ENCODE data around the gene ARHGEF12. TPM values are rescaled to one million over a fixed set of nuclear protein-coding genes. Genes with fewer than 3 reads are reported as not detected.

Gene ARHGEF12
- total and polyA plus RNA-seq, 2 donors, result 12.8 to 13.1 TPM

DNA sequence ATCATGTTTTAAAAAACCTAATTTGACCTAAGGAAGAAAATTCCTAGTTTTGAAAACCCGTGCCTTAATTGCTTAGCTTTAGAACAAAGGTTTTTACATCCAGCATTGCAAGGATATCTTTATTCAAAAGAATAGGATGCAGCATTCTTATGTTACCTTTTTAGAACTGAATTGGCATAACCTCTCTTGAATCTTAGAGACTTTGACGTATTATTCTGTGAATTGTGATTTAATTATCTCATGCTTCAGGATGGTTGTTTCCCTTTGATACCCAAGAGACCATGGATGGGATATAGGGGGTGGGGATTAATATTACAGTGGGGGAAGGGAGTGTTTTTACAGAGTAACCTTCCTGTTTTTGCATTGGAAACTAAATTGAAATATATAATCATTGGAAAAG lies 49.4 kb downstream of the ARHGEF12 start:
- no peaks in the 10 kb centered on the region for H3K4me1 ChIP-seq (ENCODE audit: control insufficient read depth in 2 of 2, insufficient read depth in 2 of 2, low read length in 2 of 2)

DNA sequence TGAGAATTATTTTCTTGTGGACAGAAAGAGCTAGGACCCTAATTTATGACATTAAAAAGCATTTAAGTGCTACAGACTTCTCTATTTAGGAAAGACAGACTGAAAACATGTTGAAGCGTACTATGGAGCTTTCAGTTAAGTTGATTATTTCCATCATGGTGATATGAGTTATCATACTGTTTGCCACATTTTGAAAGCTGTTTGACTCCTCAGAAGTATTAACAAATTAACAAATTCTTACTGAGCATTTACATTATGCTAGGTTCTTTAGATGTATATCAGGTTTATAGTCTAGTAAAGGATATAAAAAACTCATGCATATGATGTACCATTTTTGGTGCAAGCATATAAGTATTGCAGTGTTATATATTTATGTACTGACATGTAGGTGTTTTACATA lies 50.1 kb downstream of the ARHGEF12 start:
- H3K9me3 ChIP-seq (ENCODE audit: control insufficient read depth in 2 of 2, insufficient read depth in 1 of 2, low read length in 1 of 2), result no peaks in the 10 kb centered on the region
- H3K4me3 ChIP-seq (ENCODE audit: low read length in 2 of 2), result no peak overlapping the region
- no peaks in the 10 kb centered on the region for H3K4me1 ChIP-seq (ENCODE audit: control insufficient read depth in 2 of 2, insufficient read depth in 2 of 2, low read length in 2 of 2)
- no peaks in the 10 kb centered on the region for H3K27me3 ChIP-seq (ENCODE audit: control insufficient read depth in 2 of 2, insufficient read depth in 1 of 2, low read length in 1 of 2)
- no peak for DNase-seq (ENCODE audit: low read depth in 6 of 9, low spot score in 9 of 9)
- no peaks in the 10 kb centered on the region for H3K36me3 ChIP-seq (ENCODE audit: control insufficient read depth in 2 of 2, insufficient read depth in 2 of 2, low read length in 1 of 2)
- no peak overlapping the region for H3K27ac ChIP-seq (ENCODE audit: low read depth in 1 of 2, low read length in 1 of 2)
- 92% methylated on average over 1 of the region's 1 CpG for WGBS

More for the DNA sequence above, 49.4 kb downstream of the ARHGEF12 start:
- Histone ChIP-seq H3K27ac (ENCODE audit: low read depth in 1 of 2, low read length in 1 of 2) (no peak overlapping the region), H3K4me3 (ENCODE audit: low read length in 2 of 2) (no peak overlapping the region), H3K27me3 (ENCODE audit: control insufficient read depth in 2 of 2, insufficient read depth in 1 of 2, low read length in 1 of 2) (no peaks in the 10 kb centered on the region), H3K9me3 (ENCODE audit: control insufficient read depth in 2 of 2, insufficient read depth in 1 of 2, low read length in 1 of 2) (no peaks in the 10 kb centered on the region), H3K36me3 (ENCODE audit: control insufficient read depth in 2 of 2, insufficient read depth in 2 of 2, low read length in 1 of 2) (no peaks in the 10 kb centered on the region)
- no peak for DNase-seq (ENCODE audit: low read depth in 6 of 9, low spot score in 9 of 9)
- 86% methylated on average over 2 of the region's 2 CpGs for WGBS

DNA sequence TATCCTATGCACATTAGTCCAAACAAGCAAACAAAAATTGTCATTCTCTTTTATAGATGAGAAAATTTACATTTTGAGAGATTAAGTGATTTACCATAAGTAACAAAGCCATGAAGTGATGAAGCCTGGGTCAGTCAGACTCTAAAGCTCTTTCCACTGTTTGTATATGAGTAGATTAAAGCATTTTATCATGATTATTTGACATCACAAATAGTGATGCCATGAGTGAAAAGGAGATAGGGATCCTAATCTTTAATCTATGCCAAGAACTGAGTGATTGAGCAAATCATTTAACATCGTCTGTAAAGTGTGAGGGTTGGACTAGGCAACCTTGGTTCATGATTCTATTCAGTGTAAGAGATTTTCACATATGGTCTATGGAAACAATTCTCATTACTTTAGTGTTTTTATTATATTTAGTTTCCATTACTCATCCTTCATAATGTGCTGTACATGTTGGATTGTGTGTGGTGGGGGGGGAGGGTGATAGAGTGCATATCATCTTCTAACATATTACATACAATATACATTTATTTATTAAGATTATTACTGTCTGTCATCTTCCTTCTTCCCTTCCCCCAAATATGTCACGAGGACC lies 50.7 kb downstream of the ARHGEF12 start:
- Histone ChIP-seq H3K4me3 (ENCODE audit: low read length in 2 of 2) (no peak overlapping the region), H3K36me3 (ENCODE audit: control insufficient read depth in 2 of 2, insufficient read depth in 2 of 2, low read length in 1 of 2) (no peaks in the 10 kb centered on the region), H3K9me3 (ENCODE audit: control insufficient read depth in 2 of 2, insufficient read depth in 1 of 2, low read length in 1 of 2) (no peaks in the 10 kb centered on the region), H3K27me3 (ENCODE audit: control insufficient read depth in 2 of 2, insufficient read depth in 1 of 2, low read length in 1 of 2) (no peaks in the 10 kb centered on the region), H3K4me1 (ENCODE audit: control insufficient read depth in 2 of 2, insufficient read depth in 2 of 2, low read length in 2 of 2) (no peaks in the 10 kb centered on the region), H3K27ac (ENCODE audit: low read depth in 1 of 2, low read length in 1 of 2) (no peak overlapping the region)
- DNase-seq (ENCODE audit: low read depth in 6 of 9, low spot score in 9 of 9), result no peak
- 93% methylated on average over 2 of the region's 2 CpGs for WGBS

DNA sequence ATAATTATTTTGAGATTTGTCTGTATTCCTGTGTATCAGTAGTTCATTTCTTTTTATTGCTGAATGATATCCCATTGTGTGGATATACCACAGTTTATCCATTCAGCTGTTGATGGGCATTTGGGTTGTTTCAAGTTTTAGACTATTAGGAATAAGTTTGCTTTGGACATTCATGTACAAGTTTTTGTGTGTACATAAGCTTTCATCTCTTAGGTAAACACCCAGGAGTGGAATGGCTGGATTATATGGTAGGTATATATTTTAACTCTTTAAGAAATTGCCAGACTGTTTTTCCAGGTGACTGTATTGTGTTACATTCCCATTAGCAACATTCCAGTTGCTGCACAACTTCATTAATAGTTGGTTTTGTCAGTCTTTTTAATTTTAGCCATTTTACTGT lies 52.0 kb downstream of the ARHGEF12 start:
- no peak for DNase-seq (ENCODE audit: low read depth in 6 of 9, low spot score in 9 of 9)
- no peaks in the 10 kb centered on the region for H3K9me3 ChIP-seq (ENCODE audit: control insufficient read depth in 2 of 2, insufficient read depth in 1 of 2, low read length in 1 of 2)
- no peak overlapping the region for H3K27ac ChIP-seq (ENCODE audit: low read depth in 1 of 2, low read length in 1 of 2)
- H3K36me3 ChIP-seq (ENCODE audit: control insufficient read depth in 2 of 2, insufficient read depth in 2 of 2, low read length in 1 of 2), result no peaks in the 10 kb centered on the region
- H3K27me3 ChIP-seq (ENCODE audit: control insufficient read depth in 2 of 2, insufficient read depth in 1 of 2, low read length in 1 of 2), result no peaks in the 10 kb centered on the region
- H3K4me1 ChIP-seq (ENCODE audit: control insufficient read depth in 2 of 2, insufficient read depth in 2 of 2, low read length in 2 of 2), result no peaks in the 10 kb centered on the region
- no peak overlapping the region for H3K4me3 ChIP-seq (ENCODE audit: low read length in 2 of 2)

DNA sequence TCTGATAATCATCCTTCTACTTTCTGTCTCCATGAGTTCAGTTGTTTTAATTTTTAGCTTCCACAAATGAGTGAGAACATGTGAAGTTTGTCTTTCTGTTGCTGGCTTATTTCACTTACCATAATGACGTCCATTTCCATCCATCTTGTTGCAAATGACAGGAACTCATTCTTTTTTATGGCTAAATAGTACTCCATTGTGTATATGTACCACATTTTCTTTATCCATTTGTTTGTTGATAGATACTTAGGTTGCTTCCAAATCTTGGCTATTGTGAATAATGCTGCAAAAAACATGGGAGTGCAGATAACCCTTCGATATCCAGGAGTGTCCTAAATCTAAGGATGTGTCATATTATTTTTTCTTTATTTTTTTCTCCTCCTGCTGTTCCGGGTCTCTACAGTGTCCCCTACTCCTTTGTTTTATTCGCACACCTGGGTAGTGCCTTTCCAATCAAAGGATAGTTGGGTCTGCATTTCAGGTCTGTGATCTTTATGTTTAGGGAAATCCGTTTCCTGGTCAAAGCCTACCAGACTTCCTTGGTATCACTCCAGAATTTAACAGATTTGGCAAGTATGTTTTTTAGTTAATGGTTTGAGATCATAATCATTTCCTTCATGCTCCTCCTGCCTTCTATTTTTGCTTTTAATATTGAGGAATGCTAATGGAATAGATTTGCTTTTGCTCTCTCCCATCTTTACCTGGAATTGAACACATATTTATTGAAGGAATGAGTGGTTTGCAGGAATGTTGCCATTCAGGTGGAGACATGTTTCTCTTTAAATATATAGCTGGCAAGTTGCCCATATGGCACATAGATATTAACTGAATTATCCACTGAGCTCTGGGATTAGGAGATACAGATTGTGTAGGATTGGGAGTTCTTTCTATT lies 53.7 kb downstream of the ARHGEF12 start:
- no peaks in the 10 kb centered on the region for H3K36me3 ChIP-seq (ENCODE audit: control insufficient read depth in 2 of 2, insufficient read depth in 2 of 2, low read length in 1 of 2)
- H3K9me3 ChIP-seq (ENCODE audit: control insufficient read depth in 2 of 2, insufficient read depth in 1 of 2, low read length in 1 of 2), result no peaks in the 10 kb centered on the region
- H3K27ac ChIP-seq (ENCODE audit: low read depth in 1 of 2, low read length in 1 of 2), result no peak overlapping the region
- H3K27me3 ChIP-seq (ENCODE audit: control insufficient read depth in 2 of 2, insufficient read depth in 1 of 2, low read length in 1 of 2), result no peaks in the 10 kb centered on the region
- H3K4me3 ChIP-seq (ENCODE audit: low read length in 2 of 2), result no peak overlapping the region
- no peak for DNase-seq (ENCODE audit: low read depth in 6 of 9, low spot score in 9 of 9)
- H3K4me1 ChIP-seq (ENCODE audit: control insufficient read depth in 2 of 2, insufficient read depth in 2 of 2, low read length in 2 of 2), result no peaks in the 10 kb centered on the region
- WGBS, result 95% methylated on average over 5 of the region's 5 CpGs

DNA sequence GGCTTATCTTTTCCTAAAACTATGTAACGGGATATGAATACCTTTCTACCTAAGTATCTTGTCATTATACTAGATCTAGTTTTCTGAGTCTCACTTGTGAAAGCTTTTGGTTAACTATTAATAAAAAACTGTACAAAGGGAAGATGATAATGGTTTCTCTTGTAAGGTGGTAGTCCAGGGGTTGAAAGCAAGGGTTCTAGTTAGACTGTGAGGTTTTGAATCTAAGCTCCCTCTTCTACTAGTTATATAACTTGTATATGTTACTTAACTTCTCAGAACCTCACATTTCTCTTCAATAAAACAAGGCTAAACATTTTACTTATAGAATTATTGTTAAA lies 54.3 kb downstream of the ARHGEF12 start:
- H3K9me3 ChIP-seq (ENCODE audit: control insufficient read depth in 2 of 2, insufficient read depth in 1 of 2, low read length in 1 of 2), result no peaks in the 10 kb centered on the region
- no peak for DNase-seq (ENCODE audit: low read depth in 6 of 9, low spot score in 9 of 9)
- H3K36me3 ChIP-seq (ENCODE audit: control insufficient read depth in 2 of 2, insufficient read depth in 2 of 2, low read length in 1 of 2), result no peaks in the 10 kb centered on the region
- no peaks in the 10 kb centered on the region for H3K27me3 ChIP-seq (ENCODE audit: control insufficient read depth in 2 of 2, insufficient read depth in 1 of 2, low read length in 1 of 2)
- H3K4me3 ChIP-seq (ENCODE audit: low read length in 2 of 2), result no peak overlapping the region
- WGBS, result 97% methylated on average over 1 of the region's 1 CpG
- no peak overlapping the region for H3K27ac ChIP-seq (ENCODE audit: low read depth in 1 of 2, low read length in 1 of 2)
- H3K4me1 ChIP-seq (ENCODE audit: control insufficient read depth in 2 of 2, insufficient read depth in 2 of 2, low read length in 2 of 2), result no peaks in the 10 kb centered on the region

DNA sequence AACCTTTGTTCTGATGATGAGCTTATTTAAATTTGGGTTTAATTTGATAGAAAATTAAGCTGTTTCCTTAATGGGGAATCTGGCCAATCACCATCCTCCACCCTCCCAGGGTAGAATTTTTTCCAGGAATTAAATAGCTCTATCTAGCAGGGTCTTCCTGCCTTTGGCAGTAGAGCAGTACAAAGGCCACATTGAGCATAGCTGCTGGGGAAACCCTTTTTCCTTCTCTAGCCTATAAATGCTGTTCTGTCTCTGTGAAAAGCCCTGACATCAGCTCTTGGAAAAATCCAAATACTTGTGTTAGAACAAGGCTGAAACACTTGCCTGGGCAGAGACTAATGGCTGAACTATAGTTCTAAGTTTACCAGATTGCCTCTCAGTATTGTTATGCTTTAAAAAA lies 55.1 kb downstream of the ARHGEF12 start:
- H3K9me3 ChIP-seq (ENCODE audit: control insufficient read depth in 2 of 2, insufficient read depth in 1 of 2, low read length in 1 of 2), result no peaks in the 10 kb centered on the region
- H3K27ac ChIP-seq (ENCODE audit: low read depth in 1 of 2, low read length in 1 of 2), result peak overlapping the region in 1 of 2 donors; percentile 2
- no peaks in the 10 kb centered on the region for H3K4me1 ChIP-seq (ENCODE audit: control insufficient read depth in 2 of 2, insufficient read depth in 2 of 2, low read length in 2 of 2)
- no peak overlapping the region for H3K4me3 ChIP-seq (ENCODE audit: low read length in 2 of 2)
- H3K36me3 ChIP-seq (ENCODE audit: control insufficient read depth in 2 of 2, insufficient read depth in 2 of 2, low read length in 1 of 2), result no peaks in the 10 kb centered on the region
- no peaks in the 10 kb centered on the region for H3K27me3 ChIP-seq (ENCODE audit: control insufficient read depth in 2 of 2, insufficient read depth in 1 of 2, low read length in 1 of 2)
- DNase-seq (ENCODE audit: low read depth in 6 of 9, low spot score in 9 of 9), result peak in 1 of 9 donors; percentile 4

DNA sequence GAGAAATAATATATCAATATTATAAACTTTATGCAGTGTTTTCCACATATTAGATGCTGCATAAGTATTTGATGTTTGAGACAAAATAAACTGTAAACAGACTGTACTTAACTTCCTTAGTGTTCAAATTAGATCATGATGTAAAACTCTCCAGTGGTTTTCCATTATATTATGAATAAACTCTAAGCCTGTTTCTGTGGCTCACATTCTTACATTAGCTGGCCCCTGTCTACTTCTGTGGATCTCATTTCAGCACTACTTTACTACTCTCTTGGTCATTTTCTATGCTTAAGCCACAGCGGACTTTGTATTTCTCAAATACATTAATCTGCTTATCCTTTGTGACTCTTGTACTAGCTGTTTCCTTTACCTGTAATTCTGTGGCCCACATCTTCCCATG lies 55.6 kb downstream of the ARHGEF12 start:
- WGBS, result 98% methylated on average over 1 of the region's 1 CpG
- no peaks in the 10 kb centered on the region for H3K27me3 ChIP-seq (ENCODE audit: control insufficient read depth in 2 of 2, insufficient read depth in 1 of 2, low read length in 1 of 2)
- H3K4me3 ChIP-seq (ENCODE audit: low read length in 2 of 2), result no peak overlapping the region
- no peak for DNase-seq (ENCODE audit: low read depth in 6 of 9, low spot score in 9 of 9)
- H3K4me1 ChIP-seq (ENCODE audit: control insufficient read depth in 2 of 2, insufficient read depth in 2 of 2, low read length in 2 of 2), result no peaks in the 10 kb centered on the region
- no peaks in the 10 kb centered on the region for H3K36me3 ChIP-seq (ENCODE audit: control insufficient read depth in 2 of 2, insufficient read depth in 2 of 2, low read length in 1 of 2)
- peak overlapping the region in 1 of 2 donors; percentile 26 for H3K27ac ChIP-seq (ENCODE audit: low read depth in 1 of 2, low read length in 1 of 2)
- no peaks in the 10 kb centered on the region for H3K9me3 ChIP-seq (ENCODE audit: control insufficient read depth in 2 of 2, insufficient read depth in 1 of 2, low read length in 1 of 2)

DNA sequence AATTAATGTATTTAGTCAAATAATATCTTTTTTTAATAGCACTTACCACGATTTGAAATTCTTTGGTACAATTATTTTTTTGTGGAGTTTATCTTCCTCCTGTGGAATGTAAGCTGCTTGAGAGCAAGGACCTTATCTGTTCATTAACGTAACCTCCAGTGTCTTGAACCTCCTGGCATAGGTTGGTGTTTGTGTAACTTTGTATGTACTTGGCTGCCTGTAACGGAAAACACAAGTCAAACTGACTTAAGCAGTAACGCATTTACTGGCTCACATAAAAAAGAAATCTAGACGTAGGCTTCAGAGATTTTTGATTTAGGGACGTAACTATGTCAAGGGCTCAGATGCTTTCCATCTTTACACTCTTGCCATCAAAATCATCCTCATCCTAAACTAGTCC lies 56.1 kb downstream of the ARHGEF12 start:
- Histone ChIP-seq H3K36me3 (ENCODE audit: control insufficient read depth in 2 of 2, insufficient read depth in 2 of 2, low read length in 1 of 2) (no peaks in the 10 kb centered on the region), H3K9me3 (ENCODE audit: control insufficient read depth in 2 of 2, insufficient read depth in 1 of 2, low read length in 1 of 2) (no peaks in the 10 kb centered on the region), H3K27ac (ENCODE audit: low read depth in 1 of 2, low read length in 1 of 2) (no peak overlapping the region), H3K4me1 (ENCODE audit: control insufficient read depth in 2 of 2, insufficient read depth in 2 of 2, low read length in 2 of 2) (no peaks in the 10 kb centered on the region), H3K4me3 (ENCODE audit: low read length in 2 of 2) (no peak overlapping the region), H3K27me3 (ENCODE audit: control insufficient read depth in 2 of 2, insufficient read depth in 1 of 2, low read length in 1 of 2) (no peaks in the 10 kb centered on the region)
- WGBS, result 95% methylated on average over 6 of the region's 6 CpGs
- DNase-seq (ENCODE audit: low read depth in 6 of 9, low spot score in 9 of 9), result no peak

Measured in thymus (tissue), 11 donors.